ENCODE measurements around the gene POPDC3.

POPDC3 gene

DNA sequence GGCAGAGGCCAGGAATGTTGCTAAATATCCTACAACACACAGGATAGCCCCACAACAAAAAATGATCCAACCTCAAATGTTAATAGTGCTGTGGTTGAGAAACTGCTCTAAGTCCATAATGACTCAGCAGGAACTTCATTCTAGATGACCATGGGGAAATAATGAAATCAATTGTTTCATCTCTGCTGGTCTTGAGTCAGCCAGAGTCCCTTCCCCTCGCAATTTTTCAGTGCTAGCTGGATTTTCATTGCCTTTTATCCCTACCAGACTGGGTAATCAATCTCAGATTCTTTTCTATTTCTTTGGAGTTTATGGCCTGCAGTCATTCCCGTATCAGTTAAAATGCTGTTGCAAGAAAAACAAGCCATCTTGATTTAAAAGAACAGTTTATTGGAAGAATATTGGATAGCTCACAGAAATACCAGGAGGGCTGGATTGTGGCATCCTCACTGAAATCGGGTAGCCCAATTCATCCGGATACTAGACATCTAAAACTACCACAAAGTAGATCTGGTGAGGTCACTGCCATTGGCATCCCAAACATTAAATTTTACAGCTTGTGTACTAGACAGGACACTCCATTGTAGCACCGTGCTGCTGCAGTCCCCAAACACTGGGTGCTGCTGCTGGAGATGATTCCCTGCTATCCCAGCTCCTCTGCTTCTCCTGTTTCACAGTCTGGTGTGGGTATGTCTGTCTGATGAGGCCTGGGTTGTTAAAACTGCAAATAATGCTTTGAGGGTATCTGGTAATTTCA is 30.3 kb upstream of the POPDC3 start:
- POLR2A ChIA-PET (ENCODE audit: low non-redundant PET): no interaction called here
- no peak overlapping the region for H3K27ac ChIP-seq
- DNase-seq (ENCODE audit: low spot score): peak; percentile 48
- CTCF ChIA-PET: interaction anchor here (0.6 kb wide), 1 partner anchor 563 kb away, joined by 3 read pairs; no protein-coding TSS in a partner anchor
- TF ChIP-seq, protein P1, sequence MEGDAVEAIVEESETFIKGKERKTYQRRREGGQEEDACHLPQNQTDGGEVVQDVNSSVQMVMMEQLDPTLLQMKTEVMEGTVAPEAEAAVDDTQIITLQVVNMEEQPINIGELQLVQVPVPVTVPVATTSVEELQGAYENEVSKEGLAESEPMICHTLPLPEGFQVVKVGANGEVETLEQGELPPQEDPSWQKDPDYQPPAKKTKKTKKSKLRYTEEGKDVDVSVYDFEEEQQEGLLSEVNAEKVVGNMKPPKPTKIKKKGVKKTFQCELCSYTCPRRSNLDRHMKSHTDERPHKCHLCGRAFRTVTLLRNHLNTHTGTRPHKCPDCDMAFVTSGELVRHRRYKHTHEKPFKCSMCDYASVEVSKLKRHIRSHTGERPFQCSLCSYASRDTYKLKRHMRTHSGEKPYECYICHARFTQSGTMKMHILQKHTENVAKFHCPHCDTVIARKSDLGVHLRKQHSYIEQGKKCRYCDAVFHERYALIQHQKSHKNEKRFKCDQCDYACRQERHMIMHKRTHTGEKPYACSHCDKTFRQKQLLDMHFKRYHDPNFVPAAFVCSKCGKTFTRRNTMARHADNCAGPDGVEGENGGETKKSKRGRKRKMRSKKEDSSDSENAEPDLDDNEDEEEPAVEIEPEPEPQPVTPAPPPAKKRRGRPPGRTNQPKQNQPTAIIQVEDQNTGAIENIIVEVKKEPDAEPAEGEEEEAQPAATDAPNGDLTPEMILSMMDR (conservative IDR thresholded peaks at IDR 0.05; ENCODE audit: low read depth): no peak

DNA sequence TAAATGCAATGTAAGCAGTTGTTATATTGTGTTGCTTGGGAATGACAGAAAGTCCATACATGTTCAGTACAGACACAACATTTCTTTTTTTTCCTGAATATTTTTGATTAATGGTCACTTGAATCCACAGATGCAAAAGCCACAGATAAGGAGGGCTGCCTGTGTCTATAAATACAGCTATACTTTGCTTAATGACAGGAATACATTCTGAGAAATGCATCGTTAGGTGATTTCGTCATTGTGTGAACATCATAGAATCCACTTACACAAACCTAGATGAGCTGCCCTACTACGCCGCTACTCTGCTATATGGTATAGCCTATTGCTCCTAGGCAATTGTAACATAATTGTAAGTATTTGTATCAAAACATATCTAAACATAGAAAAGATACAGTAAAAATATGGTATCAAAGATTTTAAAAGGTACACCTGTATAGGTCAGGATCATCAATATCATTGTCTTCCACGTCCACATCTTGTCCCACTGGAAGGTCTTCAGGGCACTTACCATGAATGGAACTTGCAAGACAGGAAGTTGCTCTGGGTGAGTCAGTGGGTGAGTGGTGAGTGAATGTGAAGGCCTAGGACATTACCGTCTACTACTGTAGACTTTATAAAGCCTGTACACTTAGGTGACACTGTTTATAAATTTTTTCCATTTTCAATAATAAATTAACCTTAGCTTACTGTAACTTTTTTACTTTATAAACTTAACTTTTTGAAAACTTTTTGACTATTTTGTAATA is 27.9 kb upstream of the POPDC3 start:
- ChIA-PET CTCF (interaction anchor here (0.6 kb wide), 1 partner anchor 12 kb away, joined by 8 read pairs; no protein-coding TSS in a partner anchor), POLR2A (ENCODE audit: low non-redundant PET) (interaction anchor here (0.7 kb wide), 1 partner anchor 257 kb away, joined by 5 read pairs; no protein-coding TSS in a partner anchor)
- H3K27ac ChIP-seq: no peak overlapping the region

DNA sequence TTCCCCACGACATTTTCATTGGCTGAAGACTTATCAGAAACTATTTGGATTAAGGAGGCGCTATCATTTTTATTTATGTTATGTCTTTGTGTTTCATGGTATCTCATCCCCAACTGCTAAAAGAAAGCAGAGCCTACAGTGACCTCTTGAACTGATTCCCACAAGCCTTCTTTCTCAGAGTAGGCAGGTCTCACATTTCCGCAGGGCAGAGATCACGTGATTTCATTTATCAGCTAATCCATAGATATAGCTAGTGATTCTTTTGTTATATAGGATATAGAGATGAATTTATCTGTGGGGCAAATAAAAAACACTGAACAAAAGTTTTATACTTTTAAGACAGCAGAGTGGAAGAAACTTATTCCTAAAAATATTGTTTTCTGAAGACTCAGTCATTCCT is 25.0 kb upstream of the POPDC3 start:
- DNase-seq (ENCODE audit: low spot score): no peak
- CTCF ChIA-PET: no interaction called here

More for the DNA sequence above, 27.9 kb upstream of the POPDC3 start:
- no peak for DNase-seq (ENCODE audit: low spot score)
- TF ChIP-seq, protein P1 (conservative IDR thresholded peaks at IDR 0.05; ENCODE audit: low read depth): no peak

DNA sequence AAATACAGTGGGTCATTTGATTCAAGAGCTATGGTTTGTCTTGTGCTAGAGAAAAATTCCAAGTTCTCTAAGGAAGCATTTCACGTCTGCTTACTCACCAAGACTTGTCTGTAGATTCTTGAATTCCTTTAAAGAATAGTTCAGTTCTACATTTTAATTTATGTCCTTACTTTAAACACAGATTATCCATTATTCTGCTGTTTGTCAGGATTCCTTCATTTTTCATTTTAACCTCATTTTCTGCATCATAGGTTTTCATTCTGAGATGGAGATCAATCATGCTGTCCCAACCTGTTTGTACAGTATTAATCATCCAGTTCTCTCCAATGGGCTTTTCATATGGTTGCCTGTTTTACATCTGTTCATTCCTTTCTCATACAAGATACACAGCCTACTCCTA is 24.5 kb upstream of the POPDC3 start:
- DNase-seq (ENCODE audit: low spot score): no peak
- CTCF ChIA-PET: no interaction called here
- no peak overlapping the region for H3K27ac ChIP-seq
- POLR2A ChIA-PET (ENCODE audit: low non-redundant PET): no interaction called here
- TF ChIP-seq, protein P1 (conservative IDR thresholded peaks at IDR 0.05; ENCODE audit: low read depth): no peak

More for the DNA sequence above, 25.0 kb upstream of the POPDC3 start:
- TF ChIP-seq, protein P1 (conservative IDR thresholded peaks at IDR 0.05; ENCODE audit: low read depth): no peak
- H3K27ac ChIP-seq: no peak overlapping the region
- POLR2A ChIA-PET (ENCODE audit: low non-redundant PET): no interaction called here

DNA sequence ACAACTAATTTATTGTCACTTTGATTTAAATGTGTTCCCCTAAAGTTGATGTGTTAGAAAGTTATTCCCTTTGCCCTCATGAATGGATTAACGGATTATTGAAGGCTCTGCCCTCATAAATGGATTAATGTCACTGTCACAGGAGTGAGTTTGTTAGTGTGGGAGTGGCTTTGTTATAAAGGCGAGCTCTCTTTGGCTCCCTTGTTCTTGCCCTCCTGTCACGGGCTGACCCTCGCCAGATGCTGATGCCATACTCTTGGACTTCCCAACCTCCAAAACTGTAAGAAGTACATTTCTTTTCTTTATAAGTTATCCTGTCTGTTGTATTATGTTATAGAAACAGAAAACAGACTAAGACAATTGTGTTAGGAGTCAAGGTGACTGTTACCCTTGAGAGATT is 22.7 kb upstream of the POPDC3 start:
- CTCF ChIA-PET: no interaction called here
- no peak overlapping the region for H3K27ac ChIP-seq

DNA sequence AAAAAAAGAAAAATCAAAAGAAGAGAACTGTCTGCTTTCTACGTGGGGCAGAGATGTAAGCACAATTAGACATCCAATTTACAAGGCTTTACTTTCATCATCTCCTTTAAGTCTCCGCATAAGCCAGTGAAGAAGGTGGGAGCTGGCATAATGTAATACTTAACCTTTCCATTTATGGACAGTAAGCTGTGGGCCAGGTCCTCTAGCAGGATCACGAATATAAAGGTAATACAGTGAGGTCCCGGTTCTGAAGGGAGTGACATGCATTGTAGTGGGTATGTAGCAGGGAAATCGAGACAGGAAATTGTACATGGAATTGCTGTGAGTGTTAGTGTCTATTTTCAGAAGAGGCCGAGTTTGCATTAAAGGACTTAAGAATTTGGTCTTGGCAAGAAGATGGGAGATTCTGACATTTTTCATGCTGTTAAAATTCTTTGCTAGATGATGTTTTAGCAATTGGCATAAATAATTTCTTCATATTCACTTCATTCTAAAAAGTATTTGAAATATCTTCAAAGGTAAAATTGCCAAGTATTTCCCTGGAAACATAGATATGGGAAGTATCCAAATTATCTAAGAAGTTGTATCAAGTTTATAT is 20.4 kb upstream of the POPDC3 start:
- CTCF ChIA-PET: interaction anchor here (1.0 kb wide), 1 partner anchor 223 kb away, joined by 3 read pairs; no protein-coding TSS in a partner anchor
- no peak overlapping the region for H3K27ac ChIP-seq
- no peak for DNase-seq (ENCODE audit: low spot score)
- POLR2A ChIA-PET (ENCODE audit: low non-redundant PET): no interaction called here
- TF ChIP-seq, protein P1 (conservative IDR thresholded peaks at IDR 0.05; ENCODE audit: low read depth): no peak

More for the DNA sequence above, 22.7 kb upstream of the POPDC3 start:
- no peak for DNase-seq (ENCODE audit: low spot score)
- TF ChIP-seq, protein P1 (conservative IDR thresholded peaks at IDR 0.05; ENCODE audit: low read depth): no peak
- POLR2A ChIA-PET (ENCODE audit: low non-redundant PET): no interaction called here
